ENCODE results near the gene NHERF1.

GRCh38 chr17:74740173-74740572 is 8.3 kb upstream of the NHERF1 start:
- TF ChIP-seq RCOR1 (IDR thresholded peaks at IDR 0.05; ENCODE audit: borderline replicate concordance in 1 of 2, low read depth in 2 of 2, low read length in 2 of 2) (no peak), CEBPB (tag; IDR thresholded peaks at IDR 0.05) (no peak), TAF1 (IDR thresholded peaks at IDR 0.05; ENCODE audit: control insufficient read depth, extremely low read depth, insufficient read depth, low read length, severe bottlenecking) (no peak), TEAD4 (IDR thresholded peaks at IDR 0.05; ENCODE audit: low read length) (no peak), TEAD4 (CRISPR knock-in tag; IDR thresholded peaks at IDR 0.05; ENCODE audit: borderline replicate concordance) (no peak), POLR2AphosphoS5 (IDR thresholded peaks at IDR 0.05; ENCODE audit: control insufficient read depth, insufficient read depth, low read depth, low read length) (no peak), POLR2A (conservative IDR thresholded peaks at IDR 0.05) (no peak), ZNF232 (CRISPR knock-in tag; IDR thresholded peaks at IDR 0.05) (no peak), SP1 (CRISPR knock-in tag; IDR thresholded peaks at IDR 0.05) (no peak), HMG20A (CRISPR knock-in tag; conservative IDR thresholded peaks at IDR 0.05) (no peak), SMAD4 (CRISPR knock-in tag; conservative IDR thresholded peaks at IDR 0.05) (no peak), ZKSCAN1 (IDR thresholded peaks at IDR 0.05; ENCODE audit: low read depth, low read length) (no peak), NFE2 (IDR thresholded peaks at IDR 0.05; ENCODE audit: low read depth) (no peak)
- TF ChIP-seq, protein P1, sequence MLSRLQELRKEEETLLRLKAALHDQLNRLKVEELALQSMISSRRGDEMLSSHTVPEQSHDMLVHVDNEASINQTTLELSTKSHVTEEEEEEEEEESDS (CRISPR knock-in tag; IDR thresholded peaks at IDR 0.05) = no peak
- TF ChIP-seq, protein P2, sequence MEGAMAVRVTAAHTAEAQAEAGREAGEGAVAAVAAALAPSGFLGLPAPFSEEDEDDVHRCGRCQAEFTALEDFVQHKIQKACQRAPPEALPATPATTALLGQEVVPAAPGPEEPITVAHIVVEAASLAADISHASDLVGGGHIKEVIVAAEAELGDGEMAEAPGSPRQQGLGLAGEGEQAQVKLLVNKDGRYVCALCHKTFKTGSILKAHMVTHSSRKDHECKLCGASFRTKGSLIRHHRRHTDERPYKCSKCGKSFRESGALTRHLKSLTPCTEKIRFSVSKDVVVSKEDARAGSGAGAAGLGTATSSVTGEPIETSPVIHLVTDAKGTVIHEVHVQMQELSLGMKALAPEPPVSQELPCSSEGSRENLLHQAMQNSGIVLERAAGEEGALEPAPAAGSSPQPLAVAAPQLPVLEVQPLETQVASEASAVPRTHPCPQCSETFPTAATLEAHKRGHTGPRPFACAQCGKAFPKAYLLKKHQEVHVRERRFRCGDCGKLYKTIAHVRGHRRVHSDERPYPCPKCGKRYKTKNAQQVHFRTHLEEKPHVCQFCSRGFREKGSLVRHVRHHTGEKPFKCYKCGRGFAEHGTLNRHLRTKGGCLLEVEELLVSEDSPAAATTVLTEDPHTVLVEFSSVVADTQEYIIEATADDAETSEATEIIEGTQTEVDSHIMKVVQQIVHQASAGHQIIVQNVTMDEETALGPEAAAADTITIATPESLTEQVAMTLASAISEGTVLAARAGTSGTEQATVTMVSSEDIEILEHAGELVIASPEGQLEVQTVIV (CRISPR knock-in tag; IDR thresholded peaks at IDR 0.05; ENCODE audit: borderline replicate concordance) = no peak
